Bladder microvascular endothelial cell (primary cell): ENCODE measurements around the gene NRXN3. TPM values are rescaled to one million over a fixed set of nuclear protein-coding genes. Genes with fewer than 3 reads are reported as not detected.

Experiments used
- total RNA-seq: library from RNA; depleted of rRNA; stranded (reverse); fragments of >200 nt; gene quantifications from 2 replicates; pipeline ENCODE4 v1.2.3, GENCODE V29; 2014

The NRXN3 gene
- 0.16 and 0.19 TPM in 2 replicates for total RNA-seq

GRCh38 chr14:78170203-78170602 is at the start of gene NRXN3:
Gene NRXN3 (plus strand): TSS chr14:78170373. CDS start chr14:78243094, 72,721 bp downstream.

